GM19035 (cell line): ENCODE measurements around the gene COL27A1.

Experiments used
- ATAC-seq: cut with Tn5 transposase; IDR thresholded peaks from one replicate; pipeline ENCODE4 v1.9.1; 2021; ENCODE audit not compliant: unreplicated experiment

The COL27A1 gene

GRCh38 chr9:114166103-114166470 lies 10.8 kb downstream of the COL27A1 start:
- no peak for ATAC-seq

- no peak for ATAC-seq
These were observed 11.6 kb downstream of the COL27A1 start for GRCh38 chr9:114166614-114167572.

GRCh38 chr9:114167591-114168091 lies 12.3 kb downstream of the COL27A1 start:
- no peak for ATAC-seq

- no peak for ATAC-seq
These were observed 13.1 kb downstream of the COL27A1 start for GRCh38 chr9:114168281-114169028.

GRCh38 chr9:114169029-114169951 lies 14.0 kb downstream of the COL27A1 start:
- no peak for ATAC-seq

- no peak for ATAC-seq
These were observed 14.8 kb downstream of the COL27A1 start for GRCh38 chr9:114169952-114170770.

GRCh38 chr9:114170771-114171461 lies 15.6 kb downstream of the COL27A1 start:
- no peak for ATAC-seq

GRCh38 chr9:114171500-114171899 lies 16.2 kb downstream of the COL27A1 start:
- no peak for ATAC-seq

- ATAC-seq: no peak
These were observed 17.9 kb downstream of the COL27A1 start for GRCh38 chr9:114172981-114173833.

GRCh38 chr9:114174557-114174875 lies 19.2 kb downstream of the COL27A1 start:
- ATAC-seq: no peak

- no peak for ATAC-seq
These were observed 19.8 kb downstream of the COL27A1 start for GRCh38 chr9:114174876-114175771.

- no peak for ATAC-seq
These were observed 21.4 kb downstream of the COL27A1 start for GRCh38 chr9:114176624-114177291.

- ATAC-seq: no peak
These were observed 22.2 kb downstream of the COL27A1 start for GRCh38 chr9:114177423-114178064.

GRCh38 chr9:114178076-114178475 lies 22.7 kb downstream of the COL27A1 start:
- ATAC-seq: no peak

GRCh38 chr9:114178756-114179450 lies 23.6 kb downstream of the COL27A1 start:
- no peak for ATAC-seq

- ATAC-seq: no peak
These were observed 24.2 kb downstream of the COL27A1 start for GRCh38 chr9:114179516-114179915.
